Stimulated activated effector memory CD8-positive, alpha-beta T cell treated with anti-CD3 and anti-CD28 coated beads, Interleukin-12 subunit alpha, Interleukin-12 subunit beta, amount 100 ng/mL, for 72 hours (primary cell): Measurements from ENCODE around the gene SMIM13.
"Not testable (repeated sequence)": the region's sequence is repeated elsewhere in the genome, so short reads cannot be mapped to it uniquely, and the experiment has no call there.

Source experiments
- ATAC-seq: fragments of 150-1000 bp; cut with Tn5 transposase; 2 replicates; pipeline ENCODE4 v1.10.0; 2021
- DNase-seq, 2 donors: peaks; one replicate each; pipeline ENCODE4 v3.0.0; 2021 to 2022; ENCODE audit warnings: low spot score in 2 of 2
- H3K27ac Mint-ChIP-seq: one replicate; pipeline ENCODE4 v1.8.0; 2022; ENCODE audit warnings: mild to moderate bottlenecking, mixed read lengths
- H3K36me3 Mint-ChIP-seq: one replicate; pipeline ENCODE4 v1.8.0; 2022; ENCODE audit warnings: mild to moderate bottlenecking, mixed read lengths
- H3K4me1 Mint-ChIP-seq: one replicate; pipeline ENCODE4 v1.8.0; 2022; ENCODE audit warnings: mixed read lengths
- H3K4me3 Mint-ChIP-seq: one replicate; pipeline ENCODE4 v1.8.0; 2022; ENCODE audit warnings: mild to moderate bottlenecking, mixed read lengths
- H3K9me3 Mint-ChIP-seq: one replicate; pipeline ENCODE4 v1.8.0; 2022; ENCODE audit warnings: mixed read lengths

Gene SMIM13

DNA sequence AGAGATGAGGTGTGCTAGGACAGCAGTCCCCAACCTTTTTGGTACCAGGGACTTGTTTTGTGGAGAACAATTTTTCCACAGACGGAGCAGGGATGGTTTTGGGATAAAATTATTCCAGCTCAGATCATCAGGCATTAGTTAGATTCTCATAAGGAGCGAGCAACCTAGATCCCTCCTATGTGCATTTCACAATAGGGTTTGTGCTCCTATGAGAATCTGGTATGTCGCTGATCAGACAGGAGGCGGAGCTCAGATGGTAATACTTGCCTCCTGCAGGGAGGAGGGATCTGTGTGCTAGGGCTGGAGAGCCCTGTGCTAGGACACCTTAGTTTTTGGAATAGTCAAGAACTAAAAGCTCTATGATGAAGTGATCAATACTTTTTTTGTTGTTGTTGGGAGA lies 2.5 kb downstream of the SMIM13 start:
- peaks cover 27% of the 10 kb centered on the region for H3K36me3 Mint-ChIP-seq
- no peak for ATAC-seq
- peak overlapping the region; percentile 70 for H3K27ac Mint-ChIP-seq
- H3K4me1 Mint-ChIP-seq = peaks cover 39% of the 10 kb centered on the region
- no peak for DNase-seq
- no peaks in the 10 kb centered on the region for H3K9me3 Mint-ChIP-seq
- peak overlapping the region; percentile 94 for H3K4me3 Mint-ChIP-seq

GRCh38 chr6:11097476-11097875 lies 3.8 kb downstream of the SMIM13 start:
- H3K4me3 Mint-ChIP-seq = no peak overlapping the region
- no peak for ATAC-seq
- peaks cover 27% of the 10 kb centered on the region for H3K36me3 Mint-ChIP-seq
- H3K27ac Mint-ChIP-seq = no peak overlapping the region
- H3K9me3 Mint-ChIP-seq = no peaks in the 10 kb centered on the region
- H3K4me1 Mint-ChIP-seq = peaks cover 46% of the 10 kb centered on the region
- no peak for DNase-seq

DNA sequence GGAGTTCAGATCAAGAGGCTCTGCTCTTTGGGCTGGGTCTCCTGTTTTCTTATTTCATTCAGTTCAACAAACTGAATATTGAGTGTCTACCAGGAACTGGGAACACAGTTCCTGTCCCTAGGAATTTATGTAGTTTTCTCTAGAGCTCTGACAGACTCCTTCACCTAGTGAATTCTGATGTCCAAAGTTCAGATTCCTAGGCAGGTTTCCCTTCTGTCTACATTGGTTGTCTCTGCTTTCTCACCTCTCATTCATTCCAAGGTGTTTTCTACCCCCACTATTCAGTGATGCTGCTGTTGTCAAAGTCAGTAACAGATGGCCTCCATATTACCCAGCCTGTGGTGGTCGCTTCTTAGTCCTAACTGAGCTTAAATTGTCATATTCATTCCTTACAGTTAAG lies 4.4 kb downstream of the SMIM13 start:
- DNase-seq (no peak), ATAC-seq (no peak)
- H3K36me3 Mint-ChIP-seq = peaks cover 27% of the 10 kb centered on the region
- H3K9me3 Mint-ChIP-seq = no peaks in the 10 kb centered on the region
- H3K4me3 Mint-ChIP-seq = no peak overlapping the region
- peaks cover 45% of the 10 kb centered on the region for H3K4me1 Mint-ChIP-seq
- H3K27ac Mint-ChIP-seq = no peak overlapping the region

DNA sequence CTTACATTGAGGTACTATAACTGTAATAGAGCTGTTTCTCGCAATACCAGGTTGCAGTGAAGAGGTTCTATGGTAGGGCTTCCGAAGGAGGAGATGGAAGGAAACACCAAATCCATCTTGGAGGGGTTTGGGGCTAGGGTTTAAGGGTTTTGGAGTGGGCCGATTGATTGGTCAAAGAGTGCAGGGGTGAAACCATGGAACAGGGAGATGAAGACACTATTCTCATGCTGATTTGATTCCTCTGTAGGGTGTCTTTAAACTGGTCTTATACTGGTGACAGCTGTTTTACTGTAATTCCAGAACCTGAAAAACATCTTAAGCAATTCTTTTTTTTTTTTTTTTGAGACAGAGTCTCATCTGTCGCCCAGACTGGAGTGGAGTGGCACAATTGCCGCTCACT lies 7.8 kb downstream of the SMIM13 start:
- DNase-seq (no peak), ATAC-seq (no peak)
- peaks cover 17% of the 10 kb centered on the region for H3K36me3 Mint-ChIP-seq
- no peaks in the 10 kb centered on the region for H3K9me3 Mint-ChIP-seq
- no peak overlapping the region for H3K27ac Mint-ChIP-seq
- H3K4me3 Mint-ChIP-seq = no peak overlapping the region
- H3K4me1 Mint-ChIP-seq = peaks cover 29% of the 10 kb centered on the region

DNA sequence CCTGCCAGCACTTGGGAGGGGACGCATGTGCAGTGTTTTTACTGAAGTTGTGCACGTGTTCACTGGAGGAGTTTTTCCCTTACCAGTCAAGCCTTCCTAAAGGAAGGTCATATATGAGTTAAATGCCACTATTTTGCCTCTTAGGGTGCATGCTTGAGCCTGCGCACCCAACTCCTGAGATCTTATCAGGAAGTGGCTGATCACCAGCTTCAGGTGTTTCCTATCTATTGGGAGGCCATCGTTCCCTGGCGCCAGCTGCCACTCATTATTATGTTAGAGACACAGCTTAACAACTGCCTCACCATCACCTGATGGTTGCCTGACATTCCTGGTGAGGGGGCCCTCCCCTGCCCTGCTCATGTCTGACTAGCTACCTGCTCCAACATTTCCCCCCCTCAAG lies 9.4 kb downstream of the SMIM13 start:
- no peak overlapping the region for H3K27ac Mint-ChIP-seq
- H3K9me3 Mint-ChIP-seq = no peaks in the 10 kb centered on the region
- DNase-seq (no peak), ATAC-seq (no peak)
- no peak overlapping the region for H3K4me3 Mint-ChIP-seq
- H3K36me3 Mint-ChIP-seq = peaks cover 6% of the 10 kb centered on the region
- peaks cover 27% of the 10 kb centered on the region for H3K4me1 Mint-ChIP-seq

- DNase-seq (no peak), ATAC-seq (no peak)
- H3K4me3 Mint-ChIP-seq = no peak overlapping the region
- no peaks in the 10 kb centered on the region for H3K9me3 Mint-ChIP-seq
- no peaks in the 10 kb centered on the region for H3K36me3 Mint-ChIP-seq
- H3K27ac Mint-ChIP-seq = no peak overlapping the region
- peaks cover 33% of the 10 kb centered on the region for H3K4me1 Mint-ChIP-seq
Observed at GRCh38 chr6:11108726-11109125, 15.1 kb downstream of the SMIM13 start.

- Mint-ChIP-seq H3K9me3 (no peaks in the 10 kb centered on the region), H3K36me3 (no peaks in the 10 kb centered on the region), H3K4me3 (peak within 1 kb of the TSS; percentile 1), H3K27ac (peak within 1 kb of the TSS; percentile 32), H3K4me1 (peaks cover 26% of the 10 kb centered on the region)
- peak; percentile 59 for ATAC-seq
- no peak for DNase-seq
Observed at GRCh38 chr6:11110921-11111768, 17.5 kb downstream of the SMIM13 start, which contains the start of gene ERVFRD-1. TSS of gene ERVFRD-1 (minus strand) at chr6:11111725. CDS start at chr6:11105310, 6,415 bp downstream.

DNA sequence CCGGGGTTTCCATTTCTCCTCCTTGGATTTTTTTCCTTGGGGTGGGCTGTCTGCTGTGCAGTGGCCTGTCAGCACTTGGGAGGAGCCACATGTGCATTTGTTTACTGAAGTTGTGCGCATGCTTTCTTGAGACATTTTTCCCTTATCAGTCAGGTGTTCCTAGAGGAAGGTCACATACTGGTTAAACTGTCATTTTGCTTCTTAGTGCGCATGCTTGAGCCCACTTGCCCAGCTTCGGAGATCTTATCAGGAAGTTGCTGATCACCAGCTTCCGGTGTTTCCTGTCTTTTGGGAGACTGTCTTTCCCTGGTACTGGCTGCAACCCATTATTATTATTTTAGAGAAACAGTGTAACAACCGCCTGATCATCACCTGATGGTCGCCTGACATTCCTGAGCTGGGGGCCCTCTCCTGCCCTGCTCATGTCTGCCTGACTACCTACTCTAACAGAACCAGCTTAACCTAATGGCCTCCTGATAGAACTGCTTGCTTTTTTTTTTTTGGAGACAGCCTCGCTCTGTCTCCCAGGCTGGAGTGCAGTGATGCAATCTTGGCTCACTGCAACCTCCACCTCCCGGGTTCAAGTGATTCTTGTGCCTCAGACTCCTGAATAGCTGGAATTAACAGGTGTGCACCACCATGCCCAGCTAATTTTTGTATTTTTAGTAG lies 18.3 kb downstream of the SMIM13 start:
- Mint-ChIP-seq H3K27ac (peak overlapping the region; percentile 32), H3K9me3 (no peaks in the 10 kb centered on the region), H3K4me3 (peak overlapping the region; percentile 1), H3K36me3 (no peaks in the 10 kb centered on the region), H3K4me1 (peaks cover 26% of the 10 kb centered on the region)
- ATAC-seq (no peak), DNase-seq (no peak)

- Mint-ChIP-seq H3K4me3 (no peak overlapping the region), H3K36me3 (no peaks in the 10 kb centered on the region), H3K9me3 (no peaks in the 10 kb centered on the region), H3K4me1 (peaks cover 26% of the 10 kb centered on the region), H3K27ac (no peak overlapping the region)
- ATAC-seq = no peak
- DNase-seq = no peak
Observed at GRCh38 chr6:11113038-11113437, 19.4 kb downstream of the SMIM13 start.

GRCh38 chr6:11115808-11116536 lies 22.3 kb downstream of the SMIM13 start:
- not testable (repeated sequence) for H3K9me3 Mint-ChIP-seq, H3K4me3 Mint-ChIP-seq, H3K36me3 Mint-ChIP-seq, H3K27ac Mint-ChIP-seq, DNase-seq
- peaks cover 29% of the 10 kb centered on the region for H3K4me1 Mint-ChIP-seq
- peak; percentile 93 for ATAC-seq

DNA sequence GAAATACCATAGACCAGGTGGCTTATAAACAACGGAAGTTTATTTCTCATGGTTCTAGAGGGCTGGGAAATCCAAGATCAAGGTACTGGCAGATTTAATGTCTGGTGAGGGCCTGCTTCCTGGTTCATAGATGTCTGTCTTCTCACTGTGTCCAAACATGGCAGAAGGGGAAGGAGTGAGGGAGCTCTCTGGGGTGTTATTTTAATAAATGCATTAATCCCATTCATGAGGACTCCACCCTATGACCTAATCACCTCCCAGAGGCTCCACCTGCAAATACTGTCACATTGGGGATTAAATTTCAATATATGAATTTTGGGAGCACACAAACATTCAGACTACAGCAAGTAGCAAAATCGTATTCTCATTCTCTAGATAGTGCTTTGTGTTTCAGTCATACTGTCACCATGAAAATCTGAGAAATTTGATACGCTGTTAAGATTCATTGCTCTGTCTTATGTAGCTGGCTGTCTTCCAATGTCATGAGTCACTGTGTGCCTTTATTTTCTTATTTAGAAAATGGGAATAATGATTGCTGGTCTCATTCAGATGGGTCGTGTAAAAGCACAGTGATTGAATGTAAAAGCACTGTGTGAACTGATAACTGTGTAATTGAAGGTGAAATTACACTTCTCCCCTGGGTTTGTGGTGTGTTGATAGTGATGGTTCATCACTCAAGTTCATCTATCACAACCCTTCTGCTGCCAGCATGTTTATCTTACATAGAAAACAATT lies 26.8 kb downstream of the SMIM13 start:
- no peaks in the 10 kb centered on the region for H3K36me3 Mint-ChIP-seq
- ATAC-seq = no peak
- peaks cover 27% of the 10 kb centered on the region for H3K4me1 Mint-ChIP-seq
- H3K9me3 Mint-ChIP-seq = no peaks in the 10 kb centered on the region
- H3K4me3 Mint-ChIP-seq = no peak overlapping the region
- no peak overlapping the region for H3K27ac Mint-ChIP-seq
- DNase-seq = no peak

DNA sequence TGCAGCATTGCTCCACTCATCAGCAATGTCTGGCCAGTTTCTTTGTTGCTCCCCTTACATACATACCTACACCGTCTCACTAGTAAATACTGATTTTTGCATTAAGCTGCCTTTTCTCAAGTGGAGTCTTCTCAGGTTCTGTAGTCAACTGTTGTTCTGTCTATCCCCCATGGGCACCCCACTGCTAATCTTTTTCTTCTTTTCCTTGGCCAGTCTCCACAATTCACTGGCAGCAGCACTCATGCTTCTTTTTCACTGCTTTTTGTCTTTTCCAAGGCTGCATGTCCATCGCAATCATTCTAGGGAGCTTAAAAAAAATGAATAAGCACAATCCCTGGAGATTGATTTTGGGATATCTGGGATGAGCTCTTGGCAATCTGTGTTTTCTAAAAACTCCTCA lies 28.2 kb downstream of the SMIM13 start:
- DNase-seq (no peak), ATAC-seq (no peak)
- Mint-ChIP-seq H3K36me3 (no peaks in the 10 kb centered on the region), H3K27ac (no peak overlapping the region), H3K9me3 (no peaks in the 10 kb centered on the region), H3K4me3 (no peak overlapping the region), H3K4me1 (peaks cover 33% of the 10 kb centered on the region)

GRCh38 chr6:11122380-11122779 lies 28.7 kb downstream of the SMIM13 start:
- Mint-ChIP-seq H3K27ac (no peak overlapping the region), H3K36me3 (no peaks in the 10 kb centered on the region), H3K9me3 (no peaks in the 10 kb centered on the region), H3K4me3 (no peak overlapping the region), H3K4me1 (peaks cover 39% of the 10 kb centered on the region)
- DNase-seq (no peak), ATAC-seq (no peak)

- Mint-ChIP-seq H3K4me3 (no peak overlapping the region), H3K27ac (no peak overlapping the region), H3K4me1 (peaks cover 44% of the 10 kb centered on the region), H3K36me3 (no peaks in the 10 kb centered on the region), H3K9me3 (no peaks in the 10 kb centered on the region)
- no peak for DNase-seq
- no peak for ATAC-seq
Observed at GRCh38 chr6:11123978-11124377, 30.3 kb downstream of the SMIM13 start.

DNA sequence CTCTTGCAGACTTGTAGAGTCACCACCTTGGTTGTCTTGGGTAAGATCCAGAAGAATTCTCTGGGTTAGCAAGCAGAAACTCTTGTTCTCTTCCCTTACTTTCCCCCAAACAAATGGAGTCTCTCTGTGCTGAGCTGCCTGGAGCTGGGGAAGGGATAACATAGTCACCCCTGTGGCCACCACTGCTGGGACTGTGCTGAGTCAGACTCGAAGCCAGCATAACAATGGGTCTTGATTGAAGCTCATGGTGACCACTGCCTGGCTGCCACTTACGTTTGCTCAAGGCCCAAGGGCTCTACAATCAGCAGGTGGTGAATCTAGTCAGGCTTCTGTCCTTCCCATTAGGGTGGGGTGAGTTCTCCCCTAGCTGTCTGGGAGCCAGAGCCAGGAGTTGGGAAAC lies 33.2 kb downstream of the SMIM13 start:
- DNase-seq = no peak
- Mint-ChIP-seq H3K4me3 (no peak overlapping the region), H3K36me3 (no peaks in the 10 kb centered on the region), H3K27ac (no peak overlapping the region), H3K9me3 (no peaks in the 10 kb centered on the region), H3K4me1 (peaks cover 34% of the 10 kb centered on the region)
- ATAC-seq = no peak
